Progenitor cell of endocrine pancreas (in vitro differentiated cells): ENCODE data around the gene CSTF3. TPM values are rescaled to one million over a fixed set of nuclear protein-coding genes. Genes with fewer than 3 reads are reported as not detected.

Source experiments
- DNase-seq: peaks from one replicate; pipeline ENCODE4 v3.0.0; 2021; ENCODE audit warnings: low spot score; ENCODE audit not compliant: unreplicated experiment
- H3K27ac Mint-ChIP-seq: 2 replicates; pipeline ENCODE4 v1.8.0; 2021; ENCODE audit warnings: mild to moderate bottlenecking, moderate library complexity, mixed read lengths
- H3K27me3 Mint-ChIP-seq: 2 replicates; pipeline ENCODE4 v1.8.0; 2021; ENCODE audit warnings: mixed read lengths
- H3K36me3 Mint-ChIP-seq: 2 replicates; pipeline ENCODE4 v1.8.0; 2022; ENCODE audit warnings: mixed read lengths; ENCODE audit not compliant: insufficient read depth
- H3K4me1 Mint-ChIP-seq: 2 replicates; pipeline ENCODE4 v1.8.0; 2021; ENCODE audit warnings: low read depth, mixed read lengths
- H3K4me3 Mint-ChIP-seq: 2 replicates; pipeline ENCODE4 v1.8.0; 2021; ENCODE audit warnings: low read depth, mild to moderate bottlenecking, moderate library complexity, mixed read lengths
- H3K9me3 Mint-ChIP-seq: 2 replicates; pipeline ENCODE4 v1.8.0; 2021; ENCODE audit warnings: low read depth, mixed read lengths
- CTCF ChIP-seq: fragments of 200-600 bp; sonication (generic); IDR thresholded peaks from one replicate; pipeline ENCODE4 v1.5.0; 2021; ENCODE audit warnings: antibody characterized with exemption, mild to moderate bottlenecking; ENCODE audit not compliant: unreplicated experiment
- total RNA-seq: library from RNA; stranded (reverse); gene quantifications from 2 replicates; pipeline ENCODE4 v1.2.1, GENCODE V29; 2021

Gene CSTF3
- total RNA-seq, 1 donor from 2014 or later = 43.5 TPM

- no peak overlapping the region for H3K4me3 Mint-ChIP-seq
- H3K4me1 Mint-ChIP-seq = peaks cover 7% of the 10 kb centered on the region
- TF ChIP-seq CTCF = no peak
- H3K36me3 Mint-ChIP-seq = peaks cover 2% of the 10 kb centered on the region
- no peaks in the 10 kb centered on the region for H3K9me3 Mint-ChIP-seq
- H3K27ac Mint-ChIP-seq = peak overlapping the region; percentile 32
- DNase-seq = no peak
- no peaks in the 10 kb centered on the region for H3K27me3 Mint-ChIP-seq
Measured at GRCh38 chr11:33116535-33116934, 44.7 kb downstream of the CSTF3 start.

GRCh38 chr11:33110083-33110482, 51.2 kb downstream of the CSTF3 start:
- Mint-ChIP-seq H3K9me3 (no peaks in the 10 kb centered on the region), H3K4me3 (no peak overlapping the region), H3K36me3 (peaks cover 8% of the 10 kb centered on the region), H3K27me3 (no peaks in the 10 kb centered on the region), H3K4me1 (peaks cover 9% of the 10 kb centered on the region), H3K27ac (no peak overlapping the region)
- TF ChIP-seq CTCF = no peak
- DNase-seq = no peak

DNA sequence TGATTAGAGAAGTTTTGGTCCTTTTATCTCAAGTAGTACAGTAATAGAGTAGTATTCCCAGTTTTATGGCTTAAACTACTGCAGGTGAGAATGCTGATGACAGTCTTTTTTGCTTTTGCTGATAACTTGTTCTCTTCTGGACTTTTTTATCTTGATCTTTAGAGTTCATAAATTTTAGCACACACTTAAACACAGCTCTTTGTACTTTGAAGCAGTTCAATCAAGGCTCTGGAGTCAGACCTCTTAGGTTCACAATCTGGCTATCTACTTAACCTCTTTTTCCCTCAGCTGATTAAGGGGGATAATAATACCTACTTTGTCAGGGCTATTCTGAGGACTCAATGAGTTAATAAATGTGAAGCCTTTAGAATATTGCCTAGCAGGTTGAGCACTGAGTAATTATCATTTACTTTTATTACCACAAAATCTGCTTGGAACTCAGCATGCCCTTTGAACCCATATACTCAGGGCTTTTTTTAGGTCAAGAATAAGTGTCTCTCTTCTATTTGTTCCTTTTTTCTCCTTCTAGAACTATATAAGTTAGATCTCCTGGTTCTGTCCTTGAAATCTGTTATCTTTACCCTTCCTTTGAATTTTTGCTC, 51.9 kb downstream of the CSTF3 start:
- no peaks in the 10 kb centered on the region for H3K9me3 Mint-ChIP-seq
- TF ChIP-seq CTCF = no peak
- H3K4me1 Mint-ChIP-seq = peaks cover 9% of the 10 kb centered on the region
- no peak for DNase-seq
- peaks cover 8% of the 10 kb centered on the region for H3K36me3 Mint-ChIP-seq
- H3K4me3 Mint-ChIP-seq = no peak overlapping the region
- H3K27ac Mint-ChIP-seq = no peak overlapping the region
- H3K27me3 Mint-ChIP-seq = no peaks in the 10 kb centered on the region

DNA sequence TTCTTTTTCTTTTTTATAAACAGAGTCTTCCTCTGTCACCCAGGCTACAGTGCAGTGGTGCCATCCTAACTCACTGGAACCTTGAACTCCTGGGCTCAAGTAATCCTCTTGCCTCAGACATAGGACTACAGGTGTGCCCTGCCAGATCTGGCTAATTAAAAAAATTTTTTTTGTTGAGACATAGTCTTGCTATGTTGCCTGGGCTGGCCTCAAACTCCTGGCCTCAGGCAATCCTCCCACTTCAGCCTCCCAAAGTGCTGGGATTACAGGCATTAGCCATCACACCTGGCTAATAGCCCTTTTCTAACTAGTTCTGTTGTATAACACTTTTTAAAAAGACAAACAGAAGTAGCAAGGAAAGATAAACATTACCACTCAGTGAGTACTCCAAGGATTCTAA, 57.4 kb downstream of the CSTF3 start:
- no peaks in the 10 kb centered on the region for H3K27me3 Mint-ChIP-seq
- H3K4me3 Mint-ChIP-seq = no peak overlapping the region
- no peak for TF ChIP-seq CTCF
- H3K4me1 Mint-ChIP-seq = no peaks in the 10 kb centered on the region
- no peak overlapping the region for H3K27ac Mint-ChIP-seq
- peaks cover 14% of the 10 kb centered on the region for H3K36me3 Mint-ChIP-seq
- DNase-seq = no peak
- H3K9me3 Mint-ChIP-seq = no peaks in the 10 kb centered on the region

GRCh38 chr11:33094157-33094556, 67.1 kb downstream of the CSTF3 start:
- TF ChIP-seq CTCF = no peak
- Mint-ChIP-seq H3K27ac (no peak overlapping the region), H3K4me3 (no peak overlapping the region), H3K4me1 (peaks cover 13% of the 10 kb centered on the region), H3K36me3 (peaks cover 27% of the 10 kb centered on the region), H3K9me3 (no peaks in the 10 kb centered on the region), H3K27me3 (no peaks in the 10 kb centered on the region)
- no peak for DNase-seq
